ENCODE measurements around the gene SIRT3.

DNA sequence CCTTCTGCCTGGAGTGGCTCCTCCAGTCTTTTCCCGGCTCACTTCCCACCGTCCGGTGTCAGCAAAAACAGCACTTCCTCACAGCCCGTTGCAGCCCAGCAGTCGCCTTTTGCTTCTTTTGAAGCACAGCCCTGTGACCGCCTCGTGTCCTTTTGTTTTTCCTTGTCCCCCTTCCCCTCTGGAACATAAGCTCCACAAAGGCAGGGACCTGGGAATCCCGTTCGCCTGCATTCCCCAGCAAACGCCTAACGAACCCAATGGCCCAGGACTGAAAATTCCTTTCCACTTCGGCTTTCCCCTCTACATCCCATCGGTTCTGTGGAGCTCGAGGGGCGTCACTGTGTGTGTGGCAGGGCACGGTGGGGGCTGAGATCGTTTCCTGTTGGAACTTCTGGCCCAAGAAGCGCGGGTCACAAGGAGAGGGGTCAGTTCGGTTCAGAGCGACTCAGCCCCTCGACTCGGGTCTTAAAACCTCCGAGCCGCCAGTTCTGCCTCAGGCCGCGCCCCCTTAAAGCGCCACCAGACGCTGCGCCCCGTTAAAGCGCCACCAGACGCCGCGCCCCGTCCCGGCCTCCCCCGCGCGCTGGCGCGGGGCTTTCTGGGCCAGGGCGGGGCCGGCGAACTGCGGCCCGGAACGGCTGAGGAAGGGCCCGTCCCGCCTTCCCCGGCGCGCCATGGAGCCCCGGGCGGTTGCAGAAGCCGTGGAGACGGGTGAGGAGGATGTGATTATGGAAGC is 27.8 kb downstream of the SIRT3 start:
- TF ChIP-seq, protein P1, sequence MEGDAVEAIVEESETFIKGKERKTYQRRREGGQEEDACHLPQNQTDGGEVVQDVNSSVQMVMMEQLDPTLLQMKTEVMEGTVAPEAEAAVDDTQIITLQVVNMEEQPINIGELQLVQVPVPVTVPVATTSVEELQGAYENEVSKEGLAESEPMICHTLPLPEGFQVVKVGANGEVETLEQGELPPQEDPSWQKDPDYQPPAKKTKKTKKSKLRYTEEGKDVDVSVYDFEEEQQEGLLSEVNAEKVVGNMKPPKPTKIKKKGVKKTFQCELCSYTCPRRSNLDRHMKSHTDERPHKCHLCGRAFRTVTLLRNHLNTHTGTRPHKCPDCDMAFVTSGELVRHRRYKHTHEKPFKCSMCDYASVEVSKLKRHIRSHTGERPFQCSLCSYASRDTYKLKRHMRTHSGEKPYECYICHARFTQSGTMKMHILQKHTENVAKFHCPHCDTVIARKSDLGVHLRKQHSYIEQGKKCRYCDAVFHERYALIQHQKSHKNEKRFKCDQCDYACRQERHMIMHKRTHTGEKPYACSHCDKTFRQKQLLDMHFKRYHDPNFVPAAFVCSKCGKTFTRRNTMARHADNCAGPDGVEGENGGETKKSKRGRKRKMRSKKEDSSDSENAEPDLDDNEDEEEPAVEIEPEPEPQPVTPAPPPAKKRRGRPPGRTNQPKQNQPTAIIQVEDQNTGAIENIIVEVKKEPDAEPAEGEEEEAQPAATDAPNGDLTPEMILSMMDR (conservative IDR thresholded peaks at IDR 0.05; ENCODE audit: low read depth, low read length): no peak
- no peak for TF ChIP-seq EZH2 (IDR thresholded peaks at IDR 0.05; ENCODE audit: low read length, unreplicated experiment)

All from PC-3 (cell line).